B cell (primary cell): ENCODE data around the gene ZNF469.

Experiments
- CTCF ChIP-seq: fragments of 200-600 bp; IDR thresholded peaks from one replicate; pipeline ENCODE4 v1.8.0; 2022; ENCODE audit warnings: antibody characterized with exemption, mild to moderate bottlenecking
- EZH2 ChIP-seq: IDR thresholded peaks from 2 replicates; pipeline ENCODE4 v1.6.1; 2012; ENCODE audit warnings: borderline replicate concordance, low read depth, mild to moderate bottlenecking, moderate library complexity, low read length; ENCODE audit not compliant: insufficient read depth, poor library complexity, severe bottlenecking

GRCh38 chr16:88385831-88386815 is 3.4 kb downstream of the ZNF469 start:
- no peak for TF ChIP-seq CTCF
- no peak for TF ChIP-seq EZH2
